Stimulated activated CD4-positive, alpha-beta T cell treated with anti-CD3 and anti-CD28 coated beads, Interleukin-1b, Interleukin-23, amount 100 ng/mL, for 24 hours (primary cell): ENCODE data around the gene KCNB1.
A peak's percentile ranks its signal among the peaks of the same experiment; 100 is the strongest.

Experiments
- DNase-seq, 4 experiments: peaks; one replicate each; pipeline ENCODE4 v3.0.0-alpha.2; 2020; ENCODE audit warnings: low read depth in 4 of 4, low spot score in 1 of 4

KCNB1 gene

DNA sequence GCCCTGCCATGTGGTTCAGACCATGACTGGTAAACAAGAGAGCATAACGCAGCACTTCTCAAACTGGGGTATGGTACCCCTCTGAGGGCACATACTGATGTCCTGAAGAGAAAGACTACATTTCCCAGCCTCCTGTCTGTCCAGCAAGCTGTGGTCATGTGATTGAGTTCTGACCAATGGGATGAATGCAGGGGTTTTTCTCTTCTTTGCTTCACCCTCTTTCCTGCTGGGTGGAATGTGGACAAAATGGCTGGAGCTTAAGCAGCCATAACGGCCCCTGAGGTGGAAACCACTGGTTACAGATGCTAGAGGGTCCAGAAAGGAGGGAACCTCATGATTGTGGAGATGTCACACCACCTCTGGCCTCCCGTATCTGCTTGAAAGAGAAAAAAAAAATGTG lies 19.4 kb upstream of the KCNB1 start:
- DNase-seq: no peak

DNA sequence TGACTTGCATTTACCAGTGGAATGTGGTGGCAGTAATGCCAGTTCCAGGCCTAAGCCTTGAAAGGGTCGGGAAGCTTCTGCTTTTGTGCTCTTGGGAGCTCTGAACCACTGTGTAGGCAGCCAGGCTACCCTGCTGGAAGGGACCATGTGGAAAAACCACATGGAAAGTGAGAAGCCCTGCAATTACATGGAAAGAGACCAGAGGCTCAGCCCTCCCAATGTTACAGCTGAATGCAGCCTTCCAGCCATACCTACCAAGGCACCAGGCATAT lies 14.9 kb upstream of the KCNB1 start:
- no peak for DNase-seq

DNA sequence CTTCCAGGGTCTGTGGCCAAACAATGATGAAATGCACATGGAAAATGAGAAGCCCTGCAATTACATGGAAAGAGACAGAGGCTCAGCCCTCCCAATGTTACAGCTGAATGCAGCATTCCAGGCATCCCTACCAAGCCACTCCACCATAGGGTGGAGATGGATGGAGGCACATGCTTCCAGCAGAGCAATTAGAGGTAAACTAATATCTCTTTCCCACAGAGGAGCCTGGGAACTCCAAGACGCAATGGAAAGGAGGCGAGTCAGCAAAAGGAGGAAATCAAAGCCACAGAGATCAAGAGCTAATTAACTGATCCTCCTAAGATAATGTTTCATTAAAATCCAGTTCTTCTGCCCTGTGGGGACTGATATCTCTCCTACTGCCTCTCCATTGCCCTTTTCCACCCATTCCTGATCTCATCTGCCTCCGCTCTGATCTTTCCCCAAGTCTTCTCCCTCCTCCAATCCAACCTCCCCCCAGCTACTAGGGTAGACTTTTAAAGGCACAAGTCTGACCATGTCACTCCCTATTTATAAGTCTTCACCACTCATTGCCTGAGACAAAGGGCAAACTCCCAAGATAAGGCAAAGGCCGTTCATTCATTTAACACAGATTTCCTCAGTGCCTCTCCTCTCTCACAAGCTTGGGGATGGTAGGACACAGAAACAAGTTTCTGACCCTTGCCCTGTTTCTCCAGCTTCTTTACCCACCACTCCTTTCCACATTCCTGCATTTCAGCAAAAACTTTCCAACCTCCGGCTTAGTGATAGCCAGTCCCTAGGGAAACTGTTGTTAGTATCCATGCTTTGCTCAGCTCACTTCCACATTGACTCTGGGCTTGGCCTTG lies 14.3 kb upstream of the KCNB1 start:
- DNase-seq: no peak

DNA sequence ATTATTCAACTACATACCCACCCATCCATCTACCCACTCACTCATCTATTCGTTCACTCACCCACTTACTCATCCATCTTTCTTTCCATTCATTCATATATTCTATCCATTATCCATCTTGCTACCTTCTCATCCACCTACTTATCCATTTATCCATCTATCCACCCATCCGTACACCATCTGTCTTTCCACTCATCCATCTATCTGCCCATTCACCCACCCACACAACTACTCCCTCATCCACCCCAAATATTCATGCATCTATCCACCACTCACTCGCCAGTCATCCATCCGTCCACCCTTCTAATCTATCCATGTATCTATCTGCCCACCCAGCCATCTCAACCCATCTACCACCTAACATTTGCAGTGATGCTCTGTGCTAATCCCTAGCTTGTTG lies 13.6 kb upstream of the KCNB1 start:
- DNase-seq: no peak

DNA sequence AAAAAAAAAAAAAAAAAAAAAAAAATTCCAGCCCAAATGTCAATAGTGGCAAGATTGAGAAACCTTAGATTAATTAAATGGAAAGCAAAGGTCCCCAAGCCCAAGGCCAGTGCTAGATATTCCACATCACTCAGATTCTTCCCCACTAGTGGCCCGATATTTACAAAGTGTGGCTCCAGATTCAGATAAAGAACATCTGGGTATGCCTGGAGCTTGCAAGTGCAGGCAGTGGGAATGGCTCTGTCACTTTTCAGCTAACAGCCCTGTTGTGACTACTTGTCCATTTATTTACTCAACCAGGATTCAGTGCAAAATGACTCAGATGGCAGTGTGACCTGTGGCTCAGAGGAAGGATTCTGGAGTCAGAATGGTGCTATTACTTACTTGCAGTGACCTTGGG lies 8.2 kb upstream of the KCNB1 start:
- DNase-seq: no peak

DNA sequence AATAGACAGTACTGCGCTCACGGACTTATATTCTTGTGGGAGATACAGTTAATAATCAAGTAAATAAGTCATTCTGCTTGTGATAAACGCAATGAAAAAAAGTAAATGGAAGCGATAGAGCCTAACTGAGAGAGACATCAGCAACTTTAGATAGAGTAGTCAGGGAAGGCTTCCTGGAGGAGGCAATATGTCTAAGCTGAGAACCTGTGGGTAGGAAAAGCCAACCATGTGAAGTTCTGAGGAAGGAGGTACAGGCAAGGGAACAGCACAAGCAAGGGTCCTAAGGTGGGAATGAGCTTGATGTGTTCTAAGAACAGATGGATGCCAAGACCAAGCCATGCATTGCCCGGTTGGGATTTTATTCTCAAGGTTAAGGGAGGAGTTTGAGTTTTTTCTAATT lies 7.2 kb upstream of the KCNB1 start:
- DNase-seq: no peak

DNA sequence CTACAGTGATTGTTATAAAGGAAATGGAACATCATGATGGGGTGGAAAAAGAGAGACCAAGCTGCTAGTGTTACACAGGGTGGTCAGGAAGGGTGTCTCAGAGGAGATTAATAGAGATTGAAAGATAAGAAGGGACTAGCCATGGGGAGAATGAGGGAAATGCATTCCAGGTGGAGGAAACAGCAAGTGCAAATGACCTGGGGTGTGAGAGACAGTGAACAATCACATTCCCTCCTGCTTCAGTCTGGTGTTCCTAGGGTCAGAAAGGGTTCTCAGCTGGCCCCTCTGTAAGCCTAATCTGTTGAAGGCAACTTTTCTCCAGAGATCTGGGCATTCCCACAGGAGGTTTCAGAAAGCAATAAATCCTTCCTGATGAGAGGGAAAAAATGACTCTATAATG lies 3.6 kb upstream of the KCNB1 start:
- no peak for DNase-seq

DNA sequence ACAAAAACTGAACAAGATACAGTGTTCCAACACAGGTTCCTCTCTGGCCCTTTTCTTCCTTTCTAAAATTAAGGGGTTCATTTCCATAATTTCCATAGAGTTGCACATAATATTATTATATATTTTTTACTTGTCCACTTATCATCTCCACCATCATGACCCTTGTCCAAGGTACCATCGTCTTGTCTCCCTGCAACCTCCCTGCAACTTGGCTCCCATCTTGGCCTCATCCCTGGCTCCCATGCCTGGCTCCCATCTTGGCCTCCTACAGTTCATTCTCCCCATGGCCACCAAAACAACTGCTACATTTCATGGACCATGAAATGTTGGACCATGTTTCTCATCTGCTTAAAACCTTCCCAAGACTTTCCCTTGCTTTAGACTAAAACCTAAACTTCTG lies 3.1 kb upstream of the KCNB1 start:
- no peak for DNase-seq

DNA sequence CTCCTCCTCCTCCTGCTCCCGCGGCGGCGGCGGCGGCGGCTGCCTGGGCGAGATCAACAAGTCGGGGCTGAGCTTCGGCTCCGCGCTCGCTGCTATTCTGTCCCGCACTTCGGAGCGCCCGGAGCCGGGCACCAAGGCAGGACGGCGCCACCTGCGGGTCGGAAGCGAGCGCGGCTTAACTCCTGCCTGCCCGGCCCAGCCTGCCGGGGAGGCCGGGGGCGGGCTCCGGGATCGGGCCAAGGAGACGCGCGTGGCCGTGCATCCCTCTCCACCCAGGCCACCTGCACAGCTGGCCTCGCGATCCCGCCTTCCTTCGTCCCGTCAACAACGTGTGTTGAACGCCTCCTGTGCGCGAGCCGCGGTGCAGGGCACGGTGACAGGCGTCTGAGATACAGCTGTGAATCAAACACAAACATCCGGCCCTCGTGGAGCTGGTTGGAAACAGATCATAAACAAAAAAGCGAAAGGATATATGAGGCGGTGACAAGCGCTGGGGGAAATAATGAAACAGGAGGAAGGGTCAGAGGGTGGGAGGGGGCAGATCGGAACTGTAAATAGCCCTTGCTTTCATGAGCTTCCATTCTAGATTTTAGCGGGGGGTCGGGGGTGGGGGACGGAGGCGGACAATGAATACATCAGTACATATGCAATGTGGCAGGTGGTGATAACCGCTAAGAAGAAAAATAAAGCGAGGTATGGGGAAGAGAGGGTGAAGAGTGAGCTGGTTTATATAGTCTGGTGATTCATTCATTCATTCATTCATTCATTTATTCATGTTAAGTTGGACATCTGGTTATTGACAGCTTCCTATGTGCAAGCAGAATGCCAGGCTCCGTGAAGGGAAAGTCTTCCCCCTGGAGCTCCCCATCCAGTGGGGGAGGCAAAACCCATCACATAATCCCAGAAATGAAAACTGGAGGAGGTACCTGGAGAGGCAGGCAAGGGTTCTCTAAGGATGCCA lies 2.0 kb upstream of the KCNB1 start:
- peak; percentile 25 to 61 (median 44) for DNase-seq

DNA sequence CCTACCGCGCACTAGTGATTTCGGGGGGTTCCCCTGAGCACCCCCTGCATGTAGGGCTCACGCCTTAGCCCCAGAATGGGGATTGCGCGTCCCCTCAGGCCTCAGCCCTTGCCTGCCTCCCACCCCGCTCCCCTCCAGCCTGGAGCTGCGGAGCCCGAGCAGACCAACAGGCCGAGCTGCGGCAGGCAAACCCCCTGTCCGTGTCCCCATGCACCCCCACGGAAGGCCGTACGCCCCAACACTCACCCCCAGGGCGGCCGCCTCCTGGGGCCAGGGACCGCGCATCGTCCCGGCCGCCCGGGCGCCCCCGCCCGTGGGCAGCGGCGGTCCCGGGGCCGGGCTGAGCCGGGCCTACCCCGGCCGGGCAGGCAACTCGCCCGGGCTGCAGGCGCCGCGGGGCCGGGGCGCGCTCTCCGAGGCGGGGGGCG lies 1.2 kb upstream of the KCNB1 start:
- DNase-seq: no peak

DNA sequence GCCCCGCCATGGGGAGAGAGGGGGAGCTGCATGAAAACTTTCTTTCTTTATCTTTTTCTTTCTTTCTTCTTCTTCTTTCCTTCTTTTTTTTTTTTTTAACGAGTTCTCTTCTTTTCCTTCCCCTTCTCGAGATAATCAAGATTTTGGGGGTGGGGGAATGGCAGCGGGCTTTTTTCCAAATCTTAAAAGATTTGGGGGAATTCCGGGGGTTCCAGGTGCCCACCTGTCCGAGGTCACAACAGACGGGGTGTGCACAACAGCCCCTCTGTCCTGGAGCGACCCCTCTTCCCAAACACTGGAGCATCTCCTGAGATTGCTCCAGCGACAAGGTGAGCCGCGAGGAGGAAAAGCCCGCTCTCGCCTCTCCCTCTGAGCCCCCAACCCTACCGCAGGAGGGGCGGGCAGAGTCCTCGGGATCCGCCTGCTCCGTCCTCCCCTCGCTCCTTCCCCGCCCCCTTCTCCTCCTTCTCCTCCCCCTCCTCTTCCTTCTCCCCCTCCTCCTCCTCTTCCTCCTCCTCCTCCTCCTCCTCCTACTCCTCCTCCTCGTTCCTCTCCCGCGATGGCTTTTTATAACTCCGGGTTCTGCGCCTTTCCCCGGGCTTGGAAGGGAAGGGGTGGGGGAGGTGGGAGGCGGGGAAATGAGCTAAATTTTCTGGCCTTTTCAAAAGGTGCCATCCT lies 689 bp upstream of the KCNB1 start:
- DNase-seq: no peak

DNA sequence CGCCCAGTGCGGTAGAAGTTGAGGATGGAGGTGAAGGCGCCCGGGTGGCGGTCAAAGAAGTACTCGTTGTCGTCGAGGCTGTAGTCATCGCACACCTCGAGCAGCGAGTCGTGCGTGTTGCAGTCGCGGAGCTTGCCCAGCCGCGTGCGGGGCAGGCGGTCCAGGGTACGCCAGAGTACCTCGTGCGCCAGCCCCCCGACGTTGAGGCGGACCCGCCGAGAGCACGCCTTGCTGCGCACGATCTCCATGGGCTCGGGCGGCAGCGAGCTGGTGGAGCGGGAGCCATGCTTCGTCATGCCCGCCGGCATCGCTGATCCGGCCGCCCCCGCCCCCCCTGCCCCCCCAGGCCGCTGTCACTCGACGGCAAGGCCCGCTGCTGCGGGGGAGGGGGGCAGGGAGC lies 295 bp downstream of the KCNB1 start:
- no peak for DNase-seq

DNA sequence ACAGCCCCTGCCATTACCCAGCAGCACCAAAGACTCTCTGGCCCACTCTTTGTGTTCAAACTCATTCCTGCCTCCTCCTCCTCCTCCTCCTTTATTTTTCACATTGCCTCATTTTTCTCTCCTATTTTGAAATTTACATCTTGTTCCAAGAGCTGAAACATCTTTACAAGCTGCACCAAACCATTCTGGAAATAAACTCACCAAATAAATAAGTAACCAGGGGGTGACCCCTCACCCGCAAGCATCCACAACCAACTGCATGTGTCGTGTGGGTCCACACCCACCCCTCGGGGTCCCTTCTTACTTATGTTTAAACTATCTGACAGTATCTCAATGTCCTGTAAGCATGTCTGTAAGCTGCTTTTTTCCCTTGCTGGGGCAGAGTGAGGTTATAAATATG lies 1.4 kb downstream of the KCNB1 start:
- DNase-seq: no peak

DNA sequence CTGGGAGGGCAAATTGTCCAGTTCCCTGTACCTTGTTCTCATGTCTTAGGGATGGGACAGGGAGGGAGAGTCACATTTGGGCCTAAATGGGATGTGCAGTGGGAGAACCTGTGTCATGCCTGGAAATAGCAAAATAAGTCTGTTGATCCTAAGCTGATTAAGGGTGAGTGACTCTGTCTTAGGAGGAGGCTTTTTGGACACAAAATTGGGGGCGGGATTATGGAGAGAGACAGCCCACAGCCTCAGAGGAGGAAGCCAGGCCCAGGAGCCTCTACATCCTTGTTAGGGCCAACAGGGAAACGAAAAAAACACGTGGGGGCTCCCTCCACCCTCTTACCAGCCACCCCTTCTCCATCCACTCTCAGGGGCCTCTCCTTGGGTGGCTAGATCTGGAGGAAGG lies 2.2 kb downstream of the KCNB1 start:
- no peak for DNase-seq

DNA sequence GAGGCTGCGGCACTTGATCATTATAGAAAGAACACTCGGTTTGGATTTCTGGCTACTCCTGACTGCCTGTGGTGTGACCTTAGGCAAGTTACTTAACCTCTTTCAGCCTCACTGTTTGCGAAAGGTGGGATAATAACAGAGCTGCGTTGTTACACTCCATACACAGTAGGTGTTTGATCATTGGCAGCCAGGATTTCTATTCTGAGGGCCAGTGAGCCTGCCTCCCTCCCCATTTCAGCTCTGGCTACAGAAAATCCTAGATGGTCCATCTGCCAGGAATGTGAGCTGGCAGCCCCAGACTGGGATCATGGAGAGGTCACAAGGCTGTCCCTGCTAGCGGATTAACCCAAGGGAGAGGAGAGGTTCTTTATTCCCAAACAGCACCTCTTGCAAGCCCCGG lies 2.7 kb downstream of the KCNB1 start:
- no peak for DNase-seq

DNA sequence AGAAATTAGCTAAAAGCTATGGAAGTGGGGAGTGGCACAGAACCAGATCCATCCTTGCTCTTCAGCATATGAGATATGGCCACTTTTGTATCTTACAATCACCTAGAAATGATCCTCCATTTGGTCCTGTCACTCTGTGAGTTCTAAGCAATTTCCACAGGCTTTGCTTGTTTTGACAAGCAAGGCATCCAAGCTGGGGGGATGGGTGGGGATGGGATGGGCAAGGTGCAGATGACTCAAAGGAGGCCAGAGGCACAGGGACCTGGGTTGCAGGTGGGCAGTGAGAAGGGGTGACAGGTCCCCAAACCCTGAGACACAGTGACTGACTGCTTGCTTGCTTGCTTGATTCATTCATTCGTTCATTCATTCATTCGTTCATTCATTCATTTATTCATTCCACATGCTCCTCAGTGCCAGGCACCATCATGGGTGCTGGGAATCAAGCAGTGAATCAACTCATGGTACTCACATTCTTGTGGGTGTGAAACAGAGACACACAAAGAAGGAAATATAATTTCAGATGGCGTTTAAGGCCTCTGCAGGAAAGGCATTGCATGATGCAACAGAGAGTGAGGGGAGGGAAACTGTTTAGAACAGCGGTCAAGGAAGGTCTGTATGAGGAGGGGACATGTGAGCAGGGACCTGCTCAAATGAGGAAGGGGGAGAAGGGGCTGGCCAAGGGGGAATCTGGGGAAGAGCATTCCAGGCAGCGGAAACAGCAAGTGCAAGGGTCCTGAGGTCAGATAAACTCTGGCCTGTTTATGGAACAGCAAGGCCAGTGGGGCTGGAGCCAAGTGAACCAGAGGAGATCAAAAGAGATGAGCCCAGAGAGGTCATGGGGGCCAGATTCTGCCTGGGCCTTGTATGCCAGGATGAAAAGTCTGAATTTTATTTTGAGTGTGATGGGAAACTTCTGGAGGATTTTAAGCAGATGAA lies 3.4 kb downstream of the KCNB1 start:
- no peak for DNase-seq

DNA sequence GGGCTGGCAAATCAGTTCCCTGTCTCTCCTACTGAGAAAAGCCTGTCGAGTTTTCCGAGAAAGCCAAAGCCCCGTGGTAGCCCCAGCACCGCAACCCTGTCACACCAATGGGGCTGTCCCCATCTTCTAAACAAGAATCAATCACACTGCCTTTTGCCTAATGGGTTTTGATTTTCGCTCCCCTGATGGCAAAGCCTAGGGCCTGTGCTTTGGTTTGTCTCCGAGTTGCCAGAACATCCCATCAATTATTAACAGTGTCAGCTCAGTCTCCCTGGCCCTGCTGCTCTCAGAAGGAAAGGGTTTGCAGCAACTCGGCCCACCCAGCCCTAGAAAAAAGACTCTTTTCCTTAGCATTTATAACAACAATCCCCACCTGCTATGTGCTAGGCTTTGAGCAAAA lies 4.2 kb downstream of the KCNB1 start:
- DNase-seq: no peak

DNA sequence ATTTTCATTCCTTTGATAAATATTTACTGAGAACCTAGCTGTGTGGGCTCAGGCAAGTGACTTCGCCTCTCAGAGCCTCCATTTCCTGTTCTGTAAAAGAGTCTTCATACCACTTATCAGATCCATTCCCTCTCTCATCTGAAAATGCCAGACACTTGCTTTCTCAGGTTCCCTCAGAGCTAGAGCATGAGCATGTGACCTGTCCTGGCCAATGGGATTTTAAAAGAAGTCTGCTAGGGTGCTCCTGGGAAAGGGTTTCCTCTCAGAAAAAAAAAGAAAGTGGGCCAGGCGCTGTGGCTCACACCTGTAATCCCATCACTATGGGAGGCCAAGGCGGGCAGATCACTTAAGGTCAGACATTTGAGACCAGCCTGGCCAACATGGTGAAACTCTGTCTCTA lies 5.3 kb downstream of the KCNB1 start:
- no peak for DNase-seq

DNA sequence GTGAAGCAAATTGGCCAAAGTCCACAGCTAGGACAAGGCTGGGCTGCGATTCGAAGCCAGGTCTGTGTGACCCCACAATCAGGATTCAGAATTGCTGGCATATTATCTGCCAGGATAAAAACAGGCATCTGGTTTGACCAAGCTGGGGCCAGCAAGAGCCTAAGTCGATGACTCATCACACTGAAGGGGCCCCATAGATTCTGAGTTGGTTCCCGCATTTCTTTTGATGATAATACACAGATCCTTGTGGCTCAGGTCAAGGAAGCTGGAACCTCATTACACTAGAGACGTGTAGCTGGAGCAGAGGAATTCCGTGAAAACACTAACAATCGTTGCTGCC lies 6.5 kb downstream of the KCNB1 start:
- DNase-seq: no peak

DNA sequence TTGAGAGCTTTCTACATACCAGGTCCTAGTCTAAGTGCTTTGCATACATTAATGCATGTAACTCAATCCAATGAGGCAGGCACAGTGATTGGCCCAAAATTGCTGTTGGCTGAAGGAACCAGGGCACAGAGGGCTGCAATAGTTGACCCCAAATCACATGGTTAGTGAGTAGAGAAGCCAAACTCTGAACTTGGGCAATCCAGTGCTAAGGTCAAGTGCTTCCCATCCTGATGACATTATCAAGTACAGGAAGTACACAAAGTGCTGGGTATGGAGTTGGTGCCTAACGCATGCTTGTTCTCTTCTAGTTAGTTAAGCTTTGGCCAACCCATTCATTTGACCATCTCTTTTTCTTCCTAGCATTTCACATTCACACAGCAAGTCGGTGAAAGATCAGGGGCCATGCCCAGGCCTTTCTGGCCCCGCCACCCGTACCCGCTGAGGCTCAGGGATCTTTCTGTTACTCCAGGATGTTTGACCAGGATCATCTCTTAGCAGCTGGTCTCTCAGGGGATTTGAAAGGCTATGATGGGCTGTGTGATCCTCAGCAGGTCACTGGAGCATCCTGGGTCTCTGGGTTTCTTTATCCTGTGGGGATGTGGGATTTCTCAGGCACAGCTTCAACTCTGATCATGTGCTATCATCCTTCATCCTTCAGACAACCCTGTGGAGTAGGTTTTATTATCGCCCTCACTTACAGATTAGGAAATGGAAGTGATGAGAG lies 7.0 kb downstream of the KCNB1 start:
- no peak for DNase-seq
